Measurements from ENCODE around the gene CARD9.

The CARD9 gene

GRCh38 chr9:136347472-136348256 is 25.8 kb downstream of the CARD9 start:
- ChIA-PET CTCF (interaction anchor here (1.1 to 4.6 kb wide), 5 partner anchors 9 to 35 kb away, joined by 3 to 34 read pairs (median 4); partner anchors contain the start of gene DNLZ), POLR2A (interaction anchor here (0.8 kb wide), 1 partner anchor 15 kb away, joined by 3 read pairs; no protein-coding TSS in a partner anchor)
- DNase-seq (ENCODE audit: low read depth, low spot score), result no peak
- no peak for TF ChIP-seq CTCF (IDR thresholded peaks at IDR 0.05; ENCODE audit: insufficient read depth, low read length, missing control alignments)
- no peak overlapping the region for H3K4me3 ChIP-seq (ENCODE audit: low read depth, low read length)

- DNase-seq (ENCODE audit: low read depth, low spot score), result no peak
- CTCF ChIA-PET, result interaction anchor here (1.2 to 4.6 kb wide), 4 partner anchors 10 to 34 kb away, joined by 3 to 34 read pairs (median 8); partner anchors contain the start of gene DNLZ
- TF ChIP-seq CTCF (IDR thresholded peaks at IDR 0.05; ENCODE audit: insufficient read depth, low read length, missing control alignments), result no peak
- POLR2A ChIA-PET, result interaction anchor here (1.4 kb wide), 1 partner anchor 9 kb away, joined by 4 read pairs; no protein-coding TSS in a partner anchor
- no peak overlapping the region for H3K4me3 ChIP-seq (ENCODE audit: low read depth, low read length)
Observed at GRCh38 chr9:136346927-136347465, 26.5 kb downstream of the CARD9 start.

- no peak for DNase-seq (ENCODE audit: low read depth, low spot score)
- ChIA-PET CTCF (interaction anchor here (0.9 to 4.6 kb wide), 8 partner anchors 9 to 55 kb away, joined by 3 to 34 read pairs (median 6); partner anchors contain the start of genes DNLZ and GPSM1), POLR2A (interaction anchor here (1.3 to 1.5 kb wide), 3 partner anchors 8 to 17 kb away, joined by 4 to 5 read pairs (median 4); no protein-coding TSS in a partner anchor)
- TF ChIP-seq CTCF (IDR thresholded peaks at IDR 0.05; ENCODE audit: insufficient read depth, low read length, missing control alignments), result no peak
- no peak overlapping the region for H3K4me3 ChIP-seq (ENCODE audit: low read depth, low read length)
Observed at GRCh38 chr9:136346157-136346481, 27.4 kb downstream of the CARD9 start.

GRCh38 chr9:136345281-136346156 is 27.9 kb downstream of the CARD9 start:
- CTCF ChIA-PET, result interaction anchor here (0.9 to 4.6 kb wide), 8 partner anchors 9 to 55 kb away, joined by 3 to 34 read pairs (median 6); partner anchors contain the start of genes DNLZ and GPSM1
- POLR2A ChIA-PET, result interaction anchor here (0.9 to 1.5 kb wide), 4 partner anchors 9 to 17 kb away, joined by 3 to 5 read pairs (median 4); no protein-coding TSS in a partner anchor
- H3K4me3 ChIP-seq (ENCODE audit: low read depth, low read length), result no peak overlapping the region
- DNase-seq (ENCODE audit: low read depth, low spot score), result no peak
- peak; percentile 52 for TF ChIP-seq CTCF (IDR thresholded peaks at IDR 0.05; ENCODE audit: insufficient read depth, low read length, missing control alignments)

GRCh38 chr9:136344544-136345280 is 28.8 kb downstream of the CARD9 start:
- CTCF ChIA-PET, result interaction anchor here (0.9 to 4.6 kb wide), 8 partner anchors 8 to 32 kb away, joined by 3 to 34 read pairs (median 6); partner anchors contain the start of genes DNLZ and GPSM1
- no peak overlapping the region for H3K4me3 ChIP-seq (ENCODE audit: low read depth, low read length)
- no peak for TF ChIP-seq CTCF (IDR thresholded peaks at IDR 0.05; ENCODE audit: insufficient read depth, low read length, missing control alignments)
- POLR2A ChIA-PET, result interaction anchor here (0.9 kb wide), 1 partner anchor 9 kb away, joined by 3 read pairs; no protein-coding TSS in a partner anchor
- no peak for DNase-seq (ENCODE audit: low read depth, low spot score)
